ENCODE measurements around the gene POLR3A.
A peak's percentile ranks its signal among the peaks of the same experiment; 100 is the strongest.

The POLR3A gene

GRCh38 chr10:77920495-77920894, 108.8 kb downstream of the POLR3A start:
- no peak for DNase-seq (ENCODE audit: low read depth)
- no peak for TF ChIP-seq CTCF (IDR thresholded peaks at IDR 0.05; ENCODE audit: low read length, missing control alignments)
- no peak overlapping the region for H3K4me3 ChIP-seq (replicated peaks; ENCODE audit: low read depth, low read length)

GRCh38 chr10:77919713-77920108, 109.6 kb downstream of the POLR3A start:
- TF ChIP-seq CTCF (IDR thresholded peaks at IDR 0.05; ENCODE audit: low read length, missing control alignments) = no peak
- DNase-seq (ENCODE audit: low read depth) = peak; percentile 55
- H3K4me3 ChIP-seq (replicated peaks; ENCODE audit: low read depth, low read length) = no peak overlapping the region

Data from fibroblast of pulmonary artery (primary cell).